GM12878 (cell line): ENCODE measurements around the gene SLIT1. TPM values are rescaled to one million over a fixed set of nuclear protein-coding genes. Genes with fewer than 3 reads are reported as not detected.
A peak's percentile ranks its signal among the peaks of the same experiment; 100 is the strongest.

Source experiments
- ATAC-seq: fragments of 200-7000 bp; cut with Tn5 transposase; 3 replicates; pipeline ENCODE4 v1.9.1; 2020; ENCODE audit warnings: mild to moderate bottlenecking, moderate library complexity
- BruUV-seq: library from RNA; stranded (reverse); fragments of 400-500 nt; replicated peaks from 2 replicates; lab custom pipeline; 2021; lab: Mats Ljungman, UMichigan
- CTCF ChIA-PET: fragments of 300-600 bp; sonication (Branson Sonifier 250); formaldehyde crosslinking; extraction: SDS; loops from one replicate; lab custom pipeline; 2021; ENCODE audit warnings: inconsistent platforms; lab: Yijun Ruan, JAX
- POLR2A ChIA-PET: fragments of 350-600 bp; formaldehyde crosslinking; extraction: SDS; loops from one replicate; lab custom pipeline; 2021; ENCODE audit warnings: inconsistent platforms; lab: Charles Lee
- RAD21 ChIA-PET: fragments of 300-600 bp; sonication (Branson Sonifier 250); formaldehyde crosslinking; loops from one replicate; lab custom pipeline; 2023; ENCODE audit warnings: antibody characterized with exemption; ENCODE audit not compliant: unreplicated experiment; lab: Charles Lee
- SMC1A ChIA-PET: fragments of 300-600 bp; sonication (Branson Sonifier 250); formaldehyde crosslinking; loops from one replicate; lab custom pipeline; 2023; ENCODE audit not compliant: unreplicated experiment, uncharacterized antibody; lab: Charles Lee
- DNase-seq: peaks from one replicate; pipeline ENCODE4 v3.0.0-alpha.2; 2011; ENCODE audit warnings: low read depth, low spot score
- FAIRE-seq: peaks from 3 replicates; lab custom pipeline; 2011; peaks lifted over from hg19 to GRCh38; lab: Jason Lieb, UNC
- H2AFZ ChIP-seq: 2 replicates; pipeline ENCODE4 v1.6.0; 2011; ENCODE audit warnings: low read depth, low read length, control low read depth; ENCODE audit not compliant: control insufficient read depth
- H3K27ac ChIP-seq: 2 replicates; pipeline ENCODE4 v1.5.1; 2011; ENCODE audit warnings: control low read depth; ENCODE audit not compliant: control insufficient read depth, insufficient read depth
- H3K27me3 ChIP-seq, 2 experiments: replicated peaks in 1 of 2; 2 replicates each; pipeline versions ENCODE4 v1.6.0 to v1.6.1; 2011; ENCODE audit warnings: low read length in 1 of 2; ENCODE audit not compliant: control insufficient read depth in 2 of 2, insufficient read depth in 2 of 2
- H3K36me3 ChIP-seq, 2 experiments: 2 replicates each; pipeline ENCODE4 v1.5.1; 2011; ENCODE audit warnings: low read length in 1 of 2; ENCODE audit not compliant: control insufficient read depth in 2 of 2, insufficient read depth in 2 of 2
- H3K4me1 ChIP-seq: 2 replicates; pipeline ENCODE4 v1.6.1; 2011; ENCODE audit warnings: mild to moderate bottlenecking, low read length, moderate library complexity, mixed read lengths; ENCODE audit not compliant: control insufficient read depth, insufficient read depth
- H3K4me2 ChIP-seq: 2 replicates; pipeline ENCODE4 v1.6.0; 2011; ENCODE audit warnings: control low read depth; ENCODE audit not compliant: control insufficient read depth, insufficient read depth
- H3K4me3 ChIP-seq: fragments of 200-600 bp; sonication (generic); 2 replicates; pipeline ENCODE4 v1.5.1; 2016
- H3K79me2 ChIP-seq: 2 replicates; pipeline ENCODE4 v1.6.0; 2011; ENCODE audit warnings: low read length; ENCODE audit not compliant: control insufficient read depth, insufficient read depth
- H3K9ac ChIP-seq: 2 replicates; pipeline ENCODE4 v1.8.0; 2011; ENCODE audit warnings: low read length, control low read depth, mixed read lengths; ENCODE audit not compliant: control insufficient read depth, insufficient read depth
- H3K9me3 ChIP-seq: replicated peaks from 3 replicates; pipeline ENCODE4 v1.5.1; 2011; ENCODE audit warnings: mild to moderate bottlenecking, low read length; ENCODE audit not compliant: control insufficient read depth, insufficient read depth
- H4K20me1 ChIP-seq: 2 replicates; pipeline ENCODE4 v1.6.0; 2011; ENCODE audit not compliant: control insufficient read depth, insufficient read depth
- BMI1 ChIP-seq: fragments of 450-650 bp; IDR thresholded peaks from 2 replicates; pipeline ENCODE4 v1.6.1; 2016; ENCODE audit warnings: mild to moderate bottlenecking, moderate library complexity, borderline replicate concordance
- ESRRA ChIP-seq: IDR thresholded peaks from 2 replicates; pipeline ENCODE4 v1.6.1; 2012; ENCODE audit warnings: mild to moderate bottlenecking, low read length, improper control_type of control experiment
- IKZF1 ChIP-seq: fragments of 450-650 bp; conservative IDR thresholded peaks from 2 replicates; pipeline ENCODE4 v1.6.1; 2017; ENCODE audit warnings: antibody characterized with exemption, mild to moderate bottlenecking
- MYB ChIP-seq: fragments of 150-350 bp; IDR thresholded peaks from 2 replicates; pipeline ENCODE4 v1.6.1; 2014; ENCODE audit warnings: mild to moderate bottlenecking, low read depth, low read length, borderline replicate concordance
- NBN ChIP-seq: fragments of 450-650 bp; IDR thresholded peaks from 2 replicates; pipeline ENCODE4 v1.6.1; 2016
- POLR2AphosphoS2 ChIP-seq: IDR thresholded peaks from 2 replicates; pipeline ENCODE4 v1.6.1; 2011; ENCODE audit warnings: low read depth, mild to moderate bottlenecking, low read length, improper control_type of control experiment, moderate library complexity
- POLR2AphosphoS5 ChIP-seq: IDR thresholded peaks from 2 replicates; pipeline ENCODE4 v1.6.1; 2011; ENCODE audit warnings: mild to moderate bottlenecking, low read length, inconsistent platforms
- TCF3 ChIP-seq: IDR thresholded peaks from 2 replicates; pipeline ENCODE4 v1.6.1; 2012; ENCODE audit warnings: low read depth, mild to moderate bottlenecking, low read length, borderline replicate concordance; ENCODE audit not compliant: insufficient read depth
- ZNF274 ChIP-seq: IDR thresholded peaks from one replicate; pipeline ENCODE4 v1.8.0; 2011; ENCODE audit not compliant: insufficient read length, insufficient read depth
- WGBS: methylation state at CpG from one replicate; pipeline ENCODE4 v1.1.6; 2016; ENCODE audit warnings: low lambda C conversion rate; ENCODE audit not compliant: insufficient replicate concordance, insufficient coverage; ENCODE audit errors: missing lambda C conversion rate; 5-methylcytosine and 5-hydroxymethylcytosine counted together
- in situ Hi-C: fragments of 300-500 bp; cut with MboI; formaldehyde crosslinking; loops from 9 replicates; pipeline ENCODE4 v1.14.3; 2018; ENCODE audit warnings: mixed read lengths
- intact Hi-C: fragments of 100-400 bp; cut with micrococcal nuclease; formaldehyde crosslinking; loops from one replicate; pipeline ENCODE4 v1.14.2; 2022; ENCODE audit not compliant: unreplicated experiment
- polyA plus RNA-seq, 11 experiments: library from polyadenylated mRNA; depleted of rRNA in 4 of 11; unstranded in 6 of 11; stranded (reverse) in 5 of 11; fragments of >200 nt; fragmentation: Nextera tagmentation in 4 of 11; fragmentation: Illumina TruSeq in 1 of 11; extraction: Ambion mirVana in 4 of 11; extraction: Trizol in 1 of 11; gene quantifications; 1 replicate in 1 of 11; 2 replicates in 10 of 11; pipeline versions ENCODE4 v1.2.1 to v1.2.3, GENCODE V29; 2011 to 2016; ENCODE audit warnings: inconsistent platforms in 2 of 11, missing spikeins in 2 of 11, low read depth in 1 of 11
- total RNA-seq, 4 experiments: library from RNA; depleted of rRNA in 3 of 4; stranded (reverse); fragments of >200 nt in 3 of 4; fragmentation: Illumina TruSeq in 1 of 4; extraction: Trizol in 1 of 4; gene quantifications; 2 replicates each; pipeline versions ENCODE4 v1.2.1 to v1.2.3, GENCODE V29; 2013 to 2021
- TF ChIP-seq, protein P1 (sequence below): fragments of 450-650 bp; IDR thresholded peaks from 2 replicates; pipeline ENCODE4 v1.6.1; 2018; ENCODE audit warnings: mild to moderate bottlenecking, low read depth, moderate library complexity; ENCODE audit not compliant: partially characterized antibody
- TF ChIP-seq, protein P2 (sequence below): fragments of 450-650 bp; IDR thresholded peaks from 2 replicates; pipeline ENCODE4 v1.6.1; 2017; ENCODE audit warnings: low read depth, mild to moderate bottlenecking, moderate library complexity

The SLIT1 gene
- total and polyA plus RNA-seq, 10 of the 15 experiments (the other 5 are each of a cell fraction or from before 2014, with no cell fraction given), result 0.04 to 0.19 (median 0.06) TPM; not detected in 4

- TF ChIP-seq, protein P1, sequence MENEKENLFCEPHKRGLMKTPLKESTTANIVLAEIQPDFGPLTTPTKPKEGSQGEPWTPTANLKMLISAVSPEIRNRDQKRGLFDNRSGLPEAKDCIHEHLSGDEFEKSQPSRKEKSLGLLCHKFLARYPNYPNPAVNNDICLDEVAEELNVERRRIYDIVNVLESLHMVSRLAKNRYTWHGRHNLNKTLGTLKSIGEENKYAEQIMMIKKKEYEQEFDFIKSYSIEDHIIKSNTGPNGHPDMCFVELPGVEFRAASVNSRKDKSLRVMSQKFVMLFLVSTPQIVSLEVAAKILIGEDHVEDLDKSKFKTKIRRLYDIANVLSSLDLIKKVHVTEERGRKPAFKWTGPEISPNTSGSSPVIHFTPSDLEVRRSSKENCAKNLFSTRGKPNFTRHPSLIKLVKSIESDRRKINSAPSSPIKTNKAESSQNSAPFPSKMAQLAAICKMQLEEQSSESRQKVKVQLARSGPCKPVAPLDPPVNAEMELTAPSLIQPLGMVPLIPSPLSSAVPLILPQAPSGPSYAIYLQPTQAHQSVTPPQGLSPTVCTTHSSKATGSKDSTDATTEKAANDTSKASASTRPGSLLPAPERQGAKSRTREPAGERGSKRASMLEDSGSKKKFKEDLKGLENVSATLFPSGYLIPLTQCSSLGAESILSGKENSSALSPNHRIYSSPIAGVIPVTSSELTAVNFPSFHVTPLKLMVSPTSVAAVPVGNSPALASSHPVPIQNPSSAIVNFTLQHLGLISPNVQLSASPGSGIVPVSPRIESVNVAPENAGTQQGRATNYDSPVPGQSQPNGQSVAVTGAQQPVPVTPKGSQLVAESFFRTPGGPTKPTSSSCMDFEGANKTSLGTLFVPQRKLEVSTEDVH, result no peak
- TF ChIP-seq ZNF274 (no peak), IKZF1 (peak; percentile 63)
Observed at GRCh38 chr10:97037365-97038361, 148.1 kb downstream of the SLIT1 start (continued).

DNA sequence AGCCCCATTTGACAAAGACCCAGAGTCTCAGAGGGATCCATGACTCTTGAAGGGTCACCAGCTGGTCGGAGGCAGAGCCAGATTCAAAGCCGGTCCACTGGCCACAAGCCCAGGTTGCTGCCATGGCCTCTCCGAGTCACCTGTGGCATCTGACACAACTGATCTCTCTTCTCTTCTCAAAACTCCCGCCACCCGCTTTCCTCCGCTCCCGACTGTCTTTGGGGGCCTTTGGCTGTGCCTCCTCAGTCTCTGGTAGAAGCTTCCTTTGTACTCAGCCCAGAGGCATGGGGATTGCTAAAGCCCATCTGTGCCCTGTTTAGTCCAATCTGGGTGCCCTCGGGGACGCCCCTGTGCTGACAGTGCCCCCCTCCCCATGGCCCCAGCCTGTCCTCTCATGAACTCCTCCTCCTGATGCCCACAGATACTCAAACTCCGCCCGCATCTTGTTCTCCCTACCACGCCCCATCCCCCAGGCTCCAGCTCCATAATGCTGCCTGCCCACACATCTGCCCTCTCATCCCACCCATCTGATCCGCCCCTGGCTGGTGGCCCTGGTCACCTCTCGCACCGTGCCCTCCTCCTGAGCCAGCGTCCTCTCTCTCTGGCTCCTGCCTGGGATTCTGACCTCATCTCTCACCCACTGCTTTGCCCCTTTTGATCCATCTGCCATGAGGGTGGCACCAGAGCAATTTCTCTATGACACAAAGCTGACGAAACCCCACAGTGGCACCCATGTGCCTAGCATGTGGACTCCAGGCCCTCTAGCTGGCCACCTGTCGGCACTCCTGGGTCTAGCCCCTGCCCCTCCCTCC is 150.6 kb downstream of the SLIT1 start:
- H3K4me1 ChIP-seq, result peaks cover 7% of the 10 kb centered on the region
- ATAC-seq, result no peak
- ChIA-PET CTCF (interaction anchor here (0.9 to 8.5 kb wide), 9 partner anchors 11 to 177 kb away, joined by 3 to 155 read pairs (median 9); no protein-coding TSS in a partner anchor), POLR2A (no interaction called here), RAD21 (interaction anchor here (0.7 to 2.1 kb wide), 3 partner anchors 10 to 51 kb away, joined by 3 to 6 read pairs (median 3); no protein-coding TSS in a partner anchor), SMC1A (interaction anchor here (1.3 to 4.6 kb wide), 2 partner anchors 11 to 271 kb away, joined by 3 to 24 read pairs; no protein-coding TSS in a partner anchor)
- BruUV-seq, result no TSS peak
- intact Hi-C loops, result no loop called here
- H2AFZ ChIP-seq, result no peak overlapping the region
- no peaks in the 10 kb centered on the region for H4K20me1 ChIP-seq
- H3K27ac ChIP-seq, result no peak overlapping the region
- H3K79me2 ChIP-seq, result no peaks in the 10 kb centered on the region
- no peaks in the 10 kb centered on the region for H3K36me3 ChIP-seq
- no peak for DNase-seq
- FAIRE-seq, result no peak
- H3K4me2 ChIP-seq, result no peak overlapping the region
- peaks cover 0 to 3% of the 10 kb centered on the region in 2 experiments; a peak in 2 of 4 replicates for H3K27me3 ChIP-seq
- in situ Hi-C loops, result no loop called here
- H3K4me3 ChIP-seq, result no peak overlapping the region
- WGBS, result 62% methylated on average over 17 of the region's 18 CpGs
- H3K9ac ChIP-seq, result no peak overlapping the region
- H3K9me3 ChIP-seq, result no peaks in the 10 kb centered on the region
- TF ChIP-seq MYB, result no peak
- no peak for TF ChIP-seq POLR2AphosphoS5
- no peak for TF ChIP-seq NBN
- TF ChIP-seq ESRRA, result no peak
- TF ChIP-seq, protein P2, sequence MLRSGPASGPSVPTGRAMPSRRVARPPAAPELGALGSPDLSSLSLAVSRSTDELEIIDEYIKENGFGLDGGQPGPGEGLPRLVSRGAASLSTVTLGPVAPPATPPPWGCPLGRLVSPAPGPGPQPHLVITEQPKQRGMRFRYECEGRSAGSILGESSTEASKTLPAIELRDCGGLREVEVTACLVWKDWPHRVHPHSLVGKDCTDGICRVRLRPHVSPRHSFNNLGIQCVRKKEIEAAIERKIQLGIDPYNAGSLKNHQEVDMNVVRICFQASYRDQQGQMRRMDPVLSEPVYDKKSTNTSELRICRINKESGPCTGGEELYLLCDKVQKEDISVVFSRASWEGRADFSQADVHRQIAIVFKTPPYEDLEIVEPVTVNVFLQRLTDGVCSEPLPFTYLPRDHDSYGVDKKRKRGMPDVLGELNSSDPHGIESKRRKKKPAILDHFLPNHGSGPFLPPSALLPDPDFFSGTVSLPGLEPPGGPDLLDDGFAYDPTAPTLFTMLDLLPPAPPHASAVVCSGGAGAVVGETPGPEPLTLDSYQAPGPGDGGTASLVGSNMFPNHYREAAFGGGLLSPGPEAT, result no peak
- TF ChIP-seq ZNF274, result no peak
- no peak for TF ChIP-seq TCF3
- no peak for TF ChIP-seq POLR2AphosphoS2
- TF ChIP-seq BMI1, result no peak
